ENCODE results near the gene C19orf53.

C19orf53 gene

DNA sequence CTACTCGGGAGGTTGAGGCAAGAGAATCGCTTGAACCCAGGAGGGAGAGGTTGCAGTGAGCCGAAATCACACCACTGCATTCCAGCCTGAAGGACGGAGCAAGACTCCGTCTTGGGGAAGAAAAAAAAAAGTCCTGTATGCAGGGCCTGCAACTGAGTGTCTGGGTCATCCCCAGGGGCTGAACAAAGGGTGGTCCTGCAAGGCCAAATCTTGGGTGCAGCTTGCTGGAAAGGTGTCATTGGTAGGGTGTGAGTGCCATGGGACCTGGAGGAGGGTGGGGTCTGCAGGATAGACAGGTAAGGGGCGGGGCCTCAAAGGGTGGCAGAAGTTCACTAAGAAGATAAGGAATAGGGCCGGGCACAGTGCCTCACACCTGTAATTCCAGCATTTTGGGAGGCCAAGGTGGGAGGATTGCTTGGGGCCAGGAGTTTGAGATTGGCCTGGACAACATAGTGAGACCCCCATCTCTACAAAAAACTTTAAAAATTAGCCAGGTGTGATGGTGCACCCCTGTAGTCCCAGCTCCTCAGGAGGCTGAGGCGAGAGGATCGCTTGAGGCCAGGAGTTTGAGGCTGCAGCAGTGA lies 52.5 kb downstream of the C19orf53 start:
- DNase-seq (ENCODE audit: low read depth), result no peak

DNA sequence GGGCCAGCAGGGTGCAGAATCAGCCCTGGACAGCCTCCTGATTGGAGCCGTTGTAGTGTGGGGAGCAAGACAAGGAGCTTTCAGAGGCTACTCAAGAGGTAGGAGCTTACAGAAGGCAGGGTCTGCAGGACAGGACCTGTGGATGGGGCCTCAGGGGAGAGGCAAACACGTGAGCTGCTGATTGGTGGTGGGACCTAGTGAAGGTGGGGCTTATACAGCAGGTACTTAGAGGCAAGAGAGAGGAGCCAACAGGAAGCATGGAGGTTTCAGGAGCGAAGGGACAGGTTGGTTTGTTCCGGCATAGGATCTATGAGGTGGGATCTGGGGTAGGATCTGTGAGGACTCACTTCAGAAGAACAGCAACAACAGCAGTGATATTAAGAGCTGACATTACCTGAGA lies 53.4 kb downstream of the C19orf53 start:
- no peak for DNase-seq (ENCODE audit: low read depth)

Measured in fibroblast of gingiva (primary cell).